Measurements from ENCODE around the gene LAMA2.
"Not testable (repeated sequence)": the region's sequence is repeated elsewhere in the genome, so short reads cannot be mapped to it uniquely, and the experiment has no call there.

The LAMA2 gene

DNA sequence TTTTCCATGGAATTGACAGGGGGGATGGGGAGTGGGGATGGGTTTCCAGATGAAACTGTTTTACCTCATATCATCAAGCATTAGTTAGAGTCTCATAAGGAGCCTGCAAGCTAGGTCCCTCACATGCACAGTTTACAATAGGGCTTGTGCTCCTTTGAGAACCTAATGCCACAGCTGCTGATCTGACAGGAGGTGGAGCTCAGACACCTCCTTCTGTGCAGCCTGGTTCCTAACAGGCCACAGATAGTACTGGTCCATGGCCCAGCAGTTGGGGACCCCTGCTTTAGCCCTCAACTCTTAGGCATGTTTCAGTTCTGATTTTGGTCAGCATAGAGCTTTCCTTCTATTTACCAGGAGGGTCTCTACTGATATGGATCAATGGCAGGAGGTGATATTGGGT, 251.6 kb downstream of the LAMA2 start:
- DNase-seq = no peak

DNA sequence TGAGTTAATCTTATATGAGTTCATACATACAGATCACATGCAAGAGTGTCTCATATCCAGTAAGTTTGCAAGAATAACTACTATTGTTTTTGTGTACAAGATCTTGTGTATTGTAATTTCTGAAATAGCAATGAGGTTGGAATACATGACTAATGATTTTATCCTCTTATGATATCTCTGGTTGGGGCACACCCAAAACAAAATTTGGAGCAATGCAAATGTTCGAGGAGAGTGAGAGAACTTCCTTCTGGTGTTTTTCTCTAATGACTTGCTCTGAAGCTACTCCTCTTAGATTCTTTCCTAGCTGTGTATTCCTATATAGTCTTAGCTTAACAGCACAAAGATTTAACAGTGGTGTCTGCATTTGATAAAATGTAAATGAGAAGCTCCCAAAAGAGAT, 252.5 kb downstream of the LAMA2 start:
- no peak for DNase-seq

DNA sequence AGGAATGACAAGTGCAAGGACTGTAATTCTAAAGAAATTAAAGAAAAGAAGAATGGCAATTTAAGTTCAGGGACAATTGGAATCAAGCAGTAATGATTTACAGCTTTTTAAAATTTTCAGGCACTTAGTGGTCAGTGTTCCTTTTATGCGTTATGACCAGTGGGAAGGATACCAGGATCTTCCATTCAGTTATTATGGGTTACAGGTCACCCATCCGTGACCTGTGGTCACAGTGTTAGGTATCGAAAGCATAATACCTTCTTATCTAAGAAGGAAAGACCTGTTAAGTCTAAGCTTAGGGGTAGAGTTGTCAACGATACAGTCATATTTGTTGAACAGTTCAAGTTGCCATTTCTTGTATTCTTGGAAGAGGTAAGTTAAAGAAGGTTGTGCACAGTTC, 253.8 kb downstream of the LAMA2 start:
- no peak for DNase-seq

DNA sequence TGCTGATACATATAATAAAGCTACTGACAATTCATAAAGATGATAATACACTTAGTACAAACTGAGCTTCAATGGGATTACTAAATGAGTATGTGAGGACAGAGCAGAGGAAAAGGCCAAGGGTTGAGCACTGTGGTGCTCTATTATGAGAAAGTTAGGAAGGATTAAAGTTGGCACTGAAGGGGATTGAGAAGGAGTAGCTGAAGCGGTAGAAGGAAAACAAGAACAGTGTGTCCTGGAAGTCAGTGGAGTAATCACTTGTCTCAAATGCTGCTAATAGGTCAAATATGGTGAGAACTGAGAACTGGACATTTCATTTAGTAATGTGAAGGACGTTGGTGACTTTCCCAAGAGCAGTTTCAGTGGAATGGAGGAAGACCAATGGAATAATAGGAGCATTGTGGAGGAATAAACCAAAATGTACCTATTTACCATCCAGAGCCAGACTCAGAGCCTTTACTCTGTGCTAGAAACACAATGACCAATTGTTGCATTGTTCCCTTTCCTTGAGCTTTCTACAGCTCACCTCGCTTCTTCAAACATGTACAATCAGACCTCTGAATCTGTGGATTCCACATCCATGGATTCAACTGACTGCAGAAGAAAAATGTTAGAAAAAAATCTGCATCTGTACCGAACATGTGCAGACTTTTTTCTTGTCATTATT, 255.9 kb downstream of the LAMA2 start:
- DNase-seq = no peak

DNA sequence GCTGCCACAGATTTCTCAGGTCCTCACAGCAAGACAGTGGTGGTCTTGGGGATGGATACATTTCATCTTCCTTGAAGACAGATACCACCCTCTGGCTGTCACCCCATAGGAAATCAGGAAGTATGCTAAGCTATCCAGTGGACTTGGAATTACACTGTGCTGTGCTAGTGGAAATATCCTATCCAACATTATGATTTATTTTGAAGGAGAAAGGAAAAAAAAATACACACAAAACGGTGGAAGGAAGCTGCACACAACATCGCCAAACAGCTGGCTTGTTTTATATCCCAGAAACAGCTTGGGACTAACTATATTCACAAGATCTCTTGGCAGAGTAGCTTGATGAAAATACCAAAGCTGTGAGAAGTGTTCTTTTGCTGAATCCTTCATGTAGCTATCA, 257.6 kb downstream of the LAMA2 start:
- DNase-seq = no peak

DNA sequence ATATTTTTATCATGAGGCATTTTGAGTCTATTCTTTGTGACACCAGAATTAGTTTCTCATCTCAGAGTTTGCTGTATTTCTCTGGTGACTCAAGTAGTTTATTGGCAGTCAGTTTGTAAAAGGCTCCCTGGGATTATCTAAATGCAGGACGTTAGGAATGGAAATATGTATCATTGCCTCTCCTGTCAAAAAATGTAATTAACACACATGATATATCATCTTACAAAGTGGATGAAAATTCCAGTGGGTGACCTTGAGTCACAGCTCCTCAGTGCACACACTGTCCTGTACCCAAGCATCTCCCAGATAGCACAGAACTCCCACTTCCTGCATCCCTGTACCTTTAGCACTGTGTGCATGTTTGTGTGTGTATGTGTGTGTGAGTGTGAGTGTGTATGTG, 258.6 kb downstream of the LAMA2 start:
- no peak for DNase-seq

DNA sequence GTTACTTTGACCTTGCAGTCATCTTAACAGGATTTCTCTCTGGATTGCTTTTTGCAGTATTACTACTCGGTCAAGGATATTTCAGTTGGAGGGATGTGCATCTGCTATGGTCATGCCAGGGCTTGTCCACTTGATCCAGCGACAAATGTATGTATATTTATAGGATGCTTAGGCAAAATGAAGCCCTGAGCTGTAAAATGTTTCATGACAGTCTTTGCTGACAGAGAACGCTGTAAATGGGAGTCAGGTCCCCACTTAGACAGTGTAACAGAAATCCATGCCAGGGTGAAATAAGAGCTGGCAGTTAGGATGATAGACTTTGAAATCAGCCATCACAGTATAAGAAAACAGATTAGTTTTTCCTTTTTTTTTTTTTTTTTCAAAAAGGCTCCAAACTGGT, 264.0 kb downstream of the LAMA2 start:
- no peak for DNase-seq

DNA sequence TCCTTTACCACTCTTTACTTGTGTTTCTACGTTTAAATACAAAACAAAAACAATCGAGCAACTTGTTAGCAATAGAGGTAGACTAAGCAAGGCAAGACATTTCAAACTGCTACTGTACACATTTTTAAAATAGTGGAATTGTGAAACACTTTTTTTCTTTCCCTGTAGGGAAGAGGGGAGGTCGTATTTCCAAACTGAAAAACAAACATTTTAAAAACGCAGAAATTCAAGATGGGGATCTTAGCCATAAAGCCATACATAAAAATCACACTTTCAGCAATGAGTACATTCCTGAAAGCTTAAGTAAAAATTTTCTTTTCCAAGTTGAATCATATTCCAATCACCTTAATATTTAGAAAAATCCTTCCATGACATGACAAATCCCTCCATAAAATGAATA, 267.6 kb downstream of the LAMA2 start:
- DNase-seq = no peak

DNA sequence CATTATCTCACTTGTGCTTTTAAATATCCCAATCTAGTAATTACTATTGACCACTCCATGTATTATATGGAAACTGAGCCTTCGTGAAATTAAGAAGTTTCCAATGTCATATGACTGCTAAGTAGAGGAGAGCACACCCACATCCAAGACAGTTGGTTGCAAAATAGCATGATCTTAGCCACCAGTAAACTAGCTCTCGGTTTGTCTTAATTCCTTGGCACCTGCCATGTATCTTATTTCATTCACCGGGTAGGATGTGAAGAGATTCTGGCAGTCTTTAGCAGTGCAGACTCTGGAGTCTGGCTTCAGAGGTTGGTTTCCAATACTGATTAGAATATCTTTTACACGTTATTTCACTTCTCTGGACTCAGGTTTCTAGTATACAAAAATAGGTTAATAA, 270.3 kb downstream of the LAMA2 start:
- no peak for DNase-seq

DNA sequence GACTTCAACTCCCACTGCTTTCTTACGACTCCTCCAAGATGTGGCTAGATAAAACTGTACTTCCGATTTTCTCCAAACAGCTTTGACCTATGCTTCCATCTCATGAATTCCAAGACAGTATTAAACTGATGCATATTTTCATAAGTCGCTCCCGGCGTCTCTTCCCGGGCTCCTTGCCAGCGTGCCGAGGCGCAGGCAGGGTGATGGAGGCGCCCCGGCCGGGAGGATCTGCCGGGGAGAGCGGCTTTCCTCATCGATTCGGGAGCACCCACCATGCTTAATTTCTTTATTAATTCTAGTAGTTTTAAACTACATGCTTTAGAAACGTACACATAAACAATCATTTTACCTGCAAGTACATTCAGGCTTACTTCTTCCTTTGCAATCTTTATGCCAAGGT, 276.3 kb downstream of the LAMA2 start:
- DNase-seq = not testable (repeated sequence)

DNA sequence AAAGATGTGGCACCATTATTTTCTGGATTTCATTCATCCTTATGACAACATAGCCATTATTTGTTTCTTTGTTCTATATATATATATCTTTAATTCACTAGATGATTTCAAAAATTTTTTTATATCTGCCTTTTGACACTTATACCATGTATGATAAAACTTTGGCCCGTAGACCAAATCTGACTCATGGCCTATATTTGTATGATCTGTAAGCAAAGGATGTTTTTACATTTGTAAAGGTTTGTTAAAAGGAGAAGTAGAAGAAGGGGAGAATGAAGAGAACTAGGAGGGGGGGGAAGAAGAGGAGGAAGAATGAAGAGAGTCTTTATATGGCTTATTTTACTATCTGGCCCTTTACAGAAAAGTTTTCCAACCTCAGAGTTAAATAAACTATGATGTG, 279.7 kb downstream of the LAMA2 start:
- no peak for DNase-seq

DNA sequence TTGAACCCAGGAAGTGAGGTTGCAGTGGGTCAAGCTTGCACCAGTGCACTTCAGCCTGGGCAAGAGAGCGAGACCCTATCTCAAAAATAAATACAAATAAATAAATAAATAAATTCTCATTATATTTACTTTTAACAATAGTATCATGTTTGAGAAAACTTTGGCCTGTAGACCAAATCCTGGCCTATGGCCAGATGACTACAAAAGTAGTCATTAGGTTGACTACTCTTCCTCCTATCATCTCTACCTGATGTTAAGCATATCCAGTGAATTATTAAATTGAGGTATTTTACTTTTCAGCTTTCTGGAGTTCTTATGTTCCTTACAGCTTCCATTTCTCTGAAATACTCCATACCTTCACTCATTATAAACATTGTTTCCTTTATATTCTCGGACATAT, 280.6 kb downstream of the LAMA2 start:
- no peak for DNase-seq

DNA sequence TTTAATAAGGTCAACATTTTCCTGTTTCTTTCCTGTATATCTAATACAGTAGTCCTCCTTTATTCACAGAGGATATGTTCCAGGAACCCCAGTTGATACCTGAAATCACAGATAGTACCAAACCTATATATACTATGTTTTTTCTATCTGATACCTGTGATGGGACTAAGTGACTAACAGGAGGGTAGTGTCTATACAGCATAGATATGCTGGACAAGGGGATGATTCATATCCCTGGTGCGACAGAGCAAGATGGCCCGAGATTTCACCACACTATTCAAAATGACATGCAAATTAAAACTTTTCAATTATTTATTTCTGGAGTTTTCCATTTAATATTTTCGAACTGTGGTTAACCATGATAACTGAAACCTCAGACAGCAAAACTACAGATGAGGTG, 281.1 kb downstream of the LAMA2 start:
- no peak for DNase-seq

DNA sequence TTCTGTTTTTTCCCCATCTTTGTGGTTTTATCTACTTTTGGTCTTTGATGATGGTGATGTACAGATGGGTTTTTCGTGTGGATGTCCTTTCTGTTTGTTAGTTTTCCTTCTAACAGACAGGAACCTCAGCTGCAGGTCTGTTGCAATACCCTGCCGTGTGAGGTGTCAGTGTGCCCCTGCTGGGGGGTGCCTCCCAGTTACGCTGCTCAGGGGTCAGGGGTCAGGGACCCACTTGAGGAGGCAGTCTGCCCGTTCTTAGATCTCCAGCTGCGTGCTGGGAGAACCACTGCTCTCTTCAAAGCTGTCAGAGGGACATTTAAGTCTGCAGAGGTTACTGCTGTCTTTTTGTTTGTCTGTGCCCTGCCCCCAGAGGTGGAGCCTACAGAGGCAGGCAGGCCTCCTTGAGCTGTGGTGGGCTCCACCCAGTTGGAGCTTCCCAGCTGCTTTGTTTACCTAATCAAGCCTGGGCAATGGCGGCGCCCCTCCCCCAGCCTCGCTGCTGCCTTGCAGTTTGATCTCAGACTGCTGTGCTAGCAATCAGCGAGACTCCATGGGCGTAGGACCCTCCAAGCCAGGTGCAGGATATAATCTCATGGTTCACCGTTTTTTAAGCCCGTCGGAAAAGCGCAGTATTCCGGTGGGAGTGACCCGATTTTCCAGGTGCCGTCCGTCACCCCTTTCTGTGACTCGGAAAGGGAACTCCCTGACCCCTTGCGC, 289.5 kb downstream of the LAMA2 start:
- not testable (repeated sequence) for DNase-seq

DNA sequence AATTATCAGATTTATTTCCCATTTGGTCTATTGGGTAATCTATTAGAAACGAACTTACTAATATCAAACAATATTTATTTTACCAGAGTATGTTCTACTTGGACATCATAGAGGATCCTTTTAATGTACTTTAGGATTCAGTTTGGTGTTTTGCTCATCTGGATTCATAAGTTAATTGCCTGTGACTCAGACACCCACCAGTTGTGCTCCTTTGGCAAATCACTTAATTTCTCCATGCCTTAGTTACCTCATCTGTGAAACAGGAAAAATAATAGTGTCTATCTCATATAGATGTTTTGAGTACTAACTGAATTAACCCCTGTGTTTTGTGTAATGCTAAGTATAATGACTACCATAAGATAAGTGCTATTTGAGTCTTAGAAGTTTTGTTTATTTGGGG, 292.1 kb downstream of the LAMA2 start:
- no peak for DNase-seq

DNA sequence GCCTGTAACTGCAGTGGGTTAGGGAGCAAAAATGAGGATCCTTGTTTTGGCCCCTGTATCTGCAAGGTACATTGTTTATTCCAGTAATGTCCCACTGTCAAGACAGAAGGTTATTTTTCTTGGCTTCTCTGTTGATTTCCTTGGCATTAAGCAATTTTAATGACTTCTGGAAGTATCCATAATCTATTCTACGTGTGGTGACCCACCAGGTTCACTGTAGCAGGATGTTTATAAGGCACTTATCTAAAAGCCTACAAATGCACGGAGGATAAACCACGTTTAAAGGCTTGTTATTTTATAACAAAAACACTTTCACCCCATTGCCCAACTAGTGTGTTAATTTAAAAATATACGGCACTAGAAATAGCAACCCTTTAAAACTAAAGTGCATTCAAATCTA, 294.9 kb downstream of the LAMA2 start:
- no peak for DNase-seq

DNA sequence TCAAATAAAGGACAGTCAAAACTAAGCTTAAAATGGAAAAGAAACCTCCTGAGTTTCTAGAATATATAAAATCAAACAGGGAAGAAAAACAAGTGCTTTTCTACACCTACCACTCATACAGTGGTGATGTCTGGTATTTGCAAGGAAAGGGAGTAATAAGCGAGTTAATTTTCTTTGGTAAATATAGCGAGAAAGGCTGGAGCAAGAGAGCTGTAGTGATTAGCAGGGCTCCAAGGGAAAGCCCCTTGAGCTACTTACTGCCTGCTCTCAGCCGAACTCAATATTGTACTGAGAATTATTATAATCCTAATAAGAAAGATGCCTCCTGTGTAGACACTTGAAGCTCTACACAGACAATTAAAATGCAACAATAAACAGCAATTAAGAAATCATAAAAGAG, 296.3 kb downstream of the LAMA2 start:
- no peak for DNase-seq

DNA sequence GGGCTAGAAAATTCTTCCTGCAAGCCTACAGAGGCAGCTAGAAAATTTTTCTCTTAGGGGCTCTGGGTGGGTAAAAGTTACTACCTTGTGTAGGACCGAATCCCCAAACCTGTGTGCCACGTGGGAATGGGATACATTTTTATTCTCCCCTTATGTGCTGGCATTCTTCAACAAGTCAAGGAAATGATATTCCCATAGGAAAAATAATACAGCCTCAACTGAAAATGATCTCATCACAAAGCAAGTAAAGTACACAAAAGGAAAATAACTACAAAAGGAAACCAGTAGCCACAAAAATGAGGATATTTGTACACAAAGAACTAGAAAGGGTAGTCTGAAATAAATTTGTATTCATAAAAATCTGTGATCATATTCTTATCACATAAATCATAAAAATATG, 298.1 kb downstream of the LAMA2 start:
- no peak for DNase-seq

DNA sequence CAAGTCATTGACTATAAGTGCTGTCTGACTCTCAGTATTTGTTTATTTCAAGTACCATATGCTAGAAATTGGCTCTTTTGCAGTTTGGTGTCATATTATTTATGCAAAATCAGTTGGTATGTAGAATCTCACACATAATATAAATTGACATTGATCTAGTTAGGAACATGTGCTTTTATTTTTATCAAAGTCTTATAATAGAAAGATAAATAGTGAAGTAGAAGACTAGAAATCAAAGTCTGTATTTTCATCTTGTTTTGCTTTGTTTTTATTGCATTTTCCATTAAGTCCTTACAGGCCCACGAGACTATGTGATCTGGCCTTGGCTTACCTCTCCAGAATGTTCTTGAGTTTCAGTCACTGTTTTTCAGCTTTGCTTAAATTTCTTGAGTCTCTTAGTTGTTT, 300.3 kb downstream of the LAMA2 start:
- no peak for DNase-seq

DNA sequence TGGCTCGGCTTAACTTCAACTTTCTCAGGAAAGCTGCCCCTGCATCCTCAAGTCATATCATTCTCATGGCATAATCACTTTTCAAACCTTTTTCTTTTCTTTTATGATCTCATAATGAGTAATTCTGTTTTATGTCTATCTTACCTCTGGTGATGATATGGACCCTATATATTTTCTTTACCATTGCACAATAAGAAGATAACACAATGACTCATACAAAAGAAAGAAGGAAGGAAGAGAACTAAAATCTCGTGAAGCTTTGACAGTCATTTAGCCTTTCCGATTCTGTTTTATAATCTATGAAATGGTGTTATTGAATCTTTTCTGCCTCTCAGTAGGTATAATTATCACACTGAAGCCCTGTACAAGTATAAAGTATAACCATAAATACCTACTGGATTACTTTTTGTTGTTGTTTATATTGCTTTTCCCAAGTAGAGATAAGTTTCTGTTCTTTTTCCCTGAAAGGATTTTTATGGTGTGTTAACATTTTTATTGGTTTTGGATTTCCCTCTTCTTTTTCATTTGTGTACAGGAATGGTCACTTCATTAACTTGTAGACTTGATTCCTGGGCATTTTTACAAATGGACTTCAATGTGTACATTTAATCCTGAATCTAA, 300.9 kb downstream of the LAMA2 start:
- DNase-seq = no peak

DNA sequence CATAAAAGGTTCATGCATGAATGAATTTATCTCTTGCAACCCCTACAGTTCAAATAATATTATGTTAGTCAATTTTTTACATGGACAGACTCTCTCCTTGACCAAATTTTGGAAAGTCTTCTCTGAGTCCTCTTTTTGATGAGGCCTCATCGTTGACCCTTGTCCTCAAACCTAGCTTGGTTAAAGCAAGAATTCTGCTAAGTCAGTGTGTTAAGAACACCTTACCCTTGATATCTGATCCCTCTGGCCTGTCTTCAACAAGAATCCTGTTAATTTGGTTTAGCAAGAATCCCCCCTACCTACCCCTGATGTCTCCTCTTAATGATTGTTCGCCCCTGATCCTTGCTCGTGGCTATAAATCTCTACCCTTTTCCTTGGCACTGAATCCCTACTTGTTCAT, 301.4 kb downstream of the LAMA2 start:
- no peak for DNase-seq

DNA sequence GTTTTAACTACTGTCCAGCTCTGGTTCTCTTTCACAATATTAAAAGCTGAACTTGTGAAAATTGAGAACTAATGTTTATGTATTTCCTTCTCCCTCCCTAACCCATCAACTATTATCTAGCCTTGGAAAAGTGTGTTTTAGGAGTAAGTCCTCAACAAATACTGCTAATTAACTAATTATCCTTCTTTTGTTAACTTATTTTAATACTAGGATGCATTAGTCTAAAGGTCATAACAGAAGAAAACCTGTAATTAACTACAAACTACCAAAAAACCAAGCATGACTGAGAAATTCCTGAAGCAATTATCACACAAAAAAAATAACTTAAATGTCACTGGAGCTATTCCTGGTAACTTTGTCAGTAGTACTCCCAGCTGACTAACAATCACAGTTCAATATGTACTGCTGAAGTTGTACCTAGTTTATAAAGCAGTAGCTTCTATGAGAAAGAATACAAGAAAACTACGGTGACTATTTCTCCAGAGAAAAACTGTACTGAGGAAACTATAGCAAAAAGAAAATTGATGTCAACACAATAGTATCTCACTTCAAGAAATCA, 301.9 kb downstream of the LAMA2 start:
- DNase-seq = no peak

DNA sequence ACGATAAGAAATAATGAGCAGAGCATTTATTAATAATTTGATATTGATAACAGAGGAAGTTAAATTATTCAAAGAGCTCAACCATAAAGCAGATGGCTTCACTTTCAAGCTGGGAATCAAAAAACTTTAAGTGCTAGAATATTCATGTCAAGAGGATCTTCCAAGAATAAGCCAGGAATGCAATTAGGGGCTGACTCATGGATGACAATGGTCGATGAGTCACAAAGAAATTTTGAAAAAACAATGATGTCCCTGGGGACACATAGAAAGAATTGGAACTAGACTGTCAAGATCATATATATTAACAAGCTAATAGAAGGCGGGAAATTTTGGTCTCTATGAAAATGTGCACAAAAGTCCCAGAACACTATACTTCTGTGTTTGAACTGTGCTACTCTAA, 304.1 kb downstream of the LAMA2 start:
- DNase-seq = no peak

DNA sequence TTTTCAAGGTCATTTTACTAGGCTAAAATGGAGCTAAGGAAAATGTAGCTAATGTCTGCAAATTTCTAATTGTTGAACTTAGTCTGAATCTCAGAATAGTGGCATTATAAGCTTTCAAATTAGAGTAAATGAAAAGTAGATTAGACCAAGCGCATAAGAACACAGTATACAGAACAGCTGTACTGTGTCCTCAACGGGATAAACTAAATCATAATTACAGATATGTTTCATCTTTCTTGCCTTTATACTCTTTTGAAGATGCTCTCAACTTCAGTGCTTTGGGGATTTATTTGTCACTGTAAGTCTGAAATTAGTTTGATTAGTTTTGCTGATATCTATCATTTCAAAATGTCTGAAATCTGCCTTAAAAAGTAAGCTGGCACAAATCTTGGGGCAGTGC, 305.4 kb downstream of the LAMA2 start:
- no peak for DNase-seq

Data from hematopoietic multipotent progenitor cell treated with erythropoietin and hydrocortisone succinate and interleukin-3 and kit ligand, for 6 days (in vitro differentiated cells).